ENCODE measurements around the gene SNORC.

DNA sequence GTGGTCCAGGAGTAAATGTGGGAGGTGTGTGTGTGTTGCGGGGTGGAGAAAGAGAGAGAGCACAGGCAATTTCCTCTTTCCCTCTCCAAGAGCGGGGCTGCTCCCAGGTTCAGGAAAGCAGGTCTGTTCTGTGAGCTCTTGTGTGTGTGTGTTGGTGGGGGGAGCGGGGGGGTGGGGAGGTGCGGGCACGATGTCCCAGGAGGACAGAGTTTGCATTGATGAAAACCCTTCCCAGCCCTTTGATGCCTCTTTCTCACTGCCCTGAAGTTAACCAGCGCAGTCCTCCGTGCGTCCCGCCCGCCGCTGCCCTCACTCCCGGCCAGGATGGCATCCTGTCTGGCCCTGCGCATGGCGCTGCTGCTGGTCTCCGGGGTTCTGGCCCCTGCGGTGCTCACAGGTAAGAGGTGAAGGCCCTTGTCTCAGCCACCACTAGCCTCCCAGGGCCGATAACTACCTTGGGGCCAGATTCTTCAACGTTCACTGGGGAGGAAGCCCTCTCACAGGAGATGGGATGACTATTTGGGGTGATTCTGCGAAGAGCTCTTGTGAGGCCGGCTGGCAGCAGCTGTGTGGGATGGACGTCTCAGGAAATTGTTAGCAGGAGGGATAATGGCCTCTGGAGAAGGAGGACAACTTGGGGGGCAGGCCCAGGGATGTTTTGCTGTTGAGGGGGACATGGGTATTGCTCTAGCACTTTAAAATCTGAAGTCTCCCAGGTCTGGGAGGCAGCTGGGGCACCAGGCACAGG lies at the start of gene SNORC:
- TF ChIP-seq, protein P1, sequence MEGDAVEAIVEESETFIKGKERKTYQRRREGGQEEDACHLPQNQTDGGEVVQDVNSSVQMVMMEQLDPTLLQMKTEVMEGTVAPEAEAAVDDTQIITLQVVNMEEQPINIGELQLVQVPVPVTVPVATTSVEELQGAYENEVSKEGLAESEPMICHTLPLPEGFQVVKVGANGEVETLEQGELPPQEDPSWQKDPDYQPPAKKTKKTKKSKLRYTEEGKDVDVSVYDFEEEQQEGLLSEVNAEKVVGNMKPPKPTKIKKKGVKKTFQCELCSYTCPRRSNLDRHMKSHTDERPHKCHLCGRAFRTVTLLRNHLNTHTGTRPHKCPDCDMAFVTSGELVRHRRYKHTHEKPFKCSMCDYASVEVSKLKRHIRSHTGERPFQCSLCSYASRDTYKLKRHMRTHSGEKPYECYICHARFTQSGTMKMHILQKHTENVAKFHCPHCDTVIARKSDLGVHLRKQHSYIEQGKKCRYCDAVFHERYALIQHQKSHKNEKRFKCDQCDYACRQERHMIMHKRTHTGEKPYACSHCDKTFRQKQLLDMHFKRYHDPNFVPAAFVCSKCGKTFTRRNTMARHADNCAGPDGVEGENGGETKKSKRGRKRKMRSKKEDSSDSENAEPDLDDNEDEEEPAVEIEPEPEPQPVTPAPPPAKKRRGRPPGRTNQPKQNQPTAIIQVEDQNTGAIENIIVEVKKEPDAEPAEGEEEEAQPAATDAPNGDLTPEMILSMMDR (IDR thresholded peaks at IDR 0.05): no peak
- no peak for TF ChIP-seq POLR2A (IDR thresholded peaks at IDR 0.05)

All from adrenal gland (tissue), 5 donors.